HEK293 (cell line): Measurements from ENCODE around the gene KDF1.

ENCODE experiments used
- GLIS1 ChIP-seq: fragments of 450-650 bp; formaldehyde crosslinking; IDR thresholded peaks from 2 replicates; pipeline ENCODE4 v1.5.1; 2016; ENCODE audit warnings: missing biosample characterization, missing genetic modification characterization
- HIC1 ChIP-seq: fragments of 450-650 bp; formaldehyde crosslinking; IDR thresholded peaks from 2 replicates; pipeline ENCODE4 v1.5.1; 2016; ENCODE audit warnings: missing biosample characterization, missing genetic modification characterization
- KLF1 ChIP-seq: fragments of 450-650 bp; formaldehyde crosslinking; IDR thresholded peaks from 2 replicates; pipeline ENCODE4 v1.5.1; 2016; ENCODE audit warnings: missing biosample characterization, missing genetic modification characterization
- SP3 ChIP-seq: fragments of 450-650 bp; formaldehyde crosslinking; IDR thresholded peaks from 2 replicates; pipeline ENCODE4 v1.5.1; 2016; ENCODE audit warnings: missing biosample characterization, missing genetic modification characterization
- SP7 ChIP-seq: fragments of 450-650 bp; formaldehyde crosslinking; IDR thresholded peaks from 2 replicates; pipeline ENCODE4 v1.5.1; 2016; ENCODE audit warnings: missing biosample characterization, missing genetic modification characterization
- ZBTB6 ChIP-seq: fragments of 450-650 bp; formaldehyde crosslinking; IDR thresholded peaks from 2 replicates; pipeline ENCODE4 v1.5.1; 2017; ENCODE audit warnings: missing biosample characterization, missing genetic modification characterization
- ZBTB8A ChIP-seq: fragments of 450-650 bp; formaldehyde crosslinking; IDR thresholded peaks from 2 replicates; pipeline ENCODE4 v1.5.1; 2016; ENCODE audit warnings: missing biosample characterization, missing genetic modification characterization
- ZNF112 ChIP-seq: fragments of 450-650 bp; formaldehyde crosslinking; IDR thresholded peaks from 2 replicates; pipeline ENCODE4 v1.5.0; 2017; ENCODE audit warnings: missing biosample characterization, missing genetic modification characterization
- ZNF132 ChIP-seq: fragments of 450-650 bp; formaldehyde crosslinking; IDR thresholded peaks from 2 replicates; pipeline ENCODE4 v1.5.1; 2017; ENCODE audit warnings: missing biosample characterization, missing genetic modification characterization, borderline replicate concordance
- ZNF146 ChIP-seq: fragments of 450-650 bp; formaldehyde crosslinking; IDR thresholded peaks from 2 replicates; pipeline ENCODE4 v1.5.1; 2016; ENCODE audit warnings: missing biosample characterization, missing genetic modification characterization
- ZNF184 ChIP-seq: fragments of 450-650 bp; IDR thresholded peaks from 2 replicates; pipeline ENCODE4 v1.5.1; 2018; ENCODE audit warnings: missing biosample characterization, mild to moderate bottlenecking, missing genetic modification characterization
- ZNF239 ChIP-seq: fragments of 450-650 bp; formaldehyde crosslinking; IDR thresholded peaks from 2 replicates; pipeline ENCODE4 v1.5.1; 2016; ENCODE audit warnings: missing biosample characterization, missing genetic modification characterization
- ZNF26 ChIP-seq: fragments of 450-650 bp; formaldehyde crosslinking; IDR thresholded peaks from 2 replicates; pipeline ENCODE4 v1.5.1; 2016; ENCODE audit warnings: missing biosample characterization, missing genetic modification characterization
- ZNF280C ChIP-seq: fragments of 450-650 bp; formaldehyde crosslinking; IDR thresholded peaks from 2 replicates; pipeline ENCODE4 v1.5.1; 2016; ENCODE audit warnings: missing biosample characterization, missing genetic modification characterization
- ZNF280D ChIP-seq: fragments of 450-650 bp; formaldehyde crosslinking; IDR thresholded peaks from 2 replicates; pipeline ENCODE4 v1.5.1; 2016; ENCODE audit warnings: missing biosample characterization, missing genetic modification characterization
- ZNF302 ChIP-seq: fragments of 450-650 bp; formaldehyde crosslinking; IDR thresholded peaks from 2 replicates; pipeline ENCODE4 v1.5.1; 2016; ENCODE audit warnings: missing biosample characterization, missing genetic modification characterization, low read depth
- ZNF350 ChIP-seq: fragments of 450-650 bp; formaldehyde crosslinking; IDR thresholded peaks from 2 replicates; pipeline ENCODE4 v1.5.0; 2017; ENCODE audit warnings: missing biosample characterization, mild to moderate bottlenecking, missing genetic modification characterization
- ZNF37A ChIP-seq: fragments of 450-650 bp; IDR thresholded peaks from 2 replicates; pipeline ENCODE4 v1.5.1; 2018; ENCODE audit warnings: missing biosample characterization, missing genetic modification characterization
- ZNF48 ChIP-seq: fragments of 450-650 bp; formaldehyde crosslinking; IDR thresholded peaks from 2 replicates; pipeline ENCODE4 v1.5.1; 2016; ENCODE audit warnings: missing biosample characterization, missing genetic modification characterization
- ZNF510 ChIP-seq: fragments of 450-650 bp; formaldehyde crosslinking; IDR thresholded peaks from 2 replicates; pipeline ENCODE4 v1.5.1; 2018; ENCODE audit warnings: mild to moderate bottlenecking, missing genetic modification characterization, missing biosample characterization; ENCODE audit not compliant: insufficient replicate concordance
- ZNF549 ChIP-seq: fragments of 450-650 bp; IDR thresholded peaks from 2 replicates; pipeline ENCODE4 v1.5.1; 2018; ENCODE audit warnings: missing biosample characterization, missing genetic modification characterization, mild to moderate bottlenecking, inconsistent platforms, moderate library complexity
- ZNF561 ChIP-seq: fragments of 450-650 bp; IDR thresholded peaks from 2 replicates; pipeline ENCODE4 v1.5.1; 2018; ENCODE audit warnings: missing biosample characterization, missing genetic modification characterization, borderline replicate concordance
- ZNF600 ChIP-seq: fragments of 450-650 bp; formaldehyde crosslinking; IDR thresholded peaks from 2 replicates; pipeline ENCODE4 v1.5.1; 2016; ENCODE audit warnings: missing biosample characterization, missing genetic modification characterization
- ZNF629 ChIP-seq: fragments of 450-650 bp; formaldehyde crosslinking; IDR thresholded peaks from 2 replicates; pipeline ENCODE4 v1.5.1; 2017; ENCODE audit warnings: missing biosample characterization, missing genetic modification characterization
- ZNF76 ChIP-seq: fragments of 450-650 bp; formaldehyde crosslinking; IDR thresholded peaks from 2 replicates; pipeline ENCODE4; 2016; ENCODE audit warnings: low read depth, missing biosample characterization, missing genetic modification characterization, borderline replicate concordance
- ZNF768 ChIP-seq: fragments of 450-650 bp; formaldehyde crosslinking; IDR thresholded peaks from 2 replicates; pipeline ENCODE4 v1.5.1; 2018; ENCODE audit warnings: missing biosample characterization, mild to moderate bottlenecking, missing genetic modification characterization
- ZSCAN5A ChIP-seq: fragments of 450-650 bp; formaldehyde crosslinking; IDR thresholded peaks from 2 replicates; pipeline ENCODE4 v1.5.1; 2016; ENCODE audit warnings: missing biosample characterization, missing genetic modification characterization

The KDF1 gene

GRCh38 chr1:26921540-26922430 lies 38.5 kb downstream of the KDF1 start, which contains the start of gene NUDC (continued):
- peak; percentile 6; the same call in 1 of the 2 replicates for TF ChIP-seq GLIS1 (tag by site-specific recombination)
- peak; percentile 42; the same call in 1 of the 2 replicates for TF ChIP-seq KLF1 (tag by site-specific recombination)
- TF ChIP-seq ZNF132 (tag by site-specific recombination) = no peak
- peak; percentile 26; the same call in 1 of the 2 replicates for TF ChIP-seq ZNF561 (tag by site-specific recombination)
- no peak for TF ChIP-seq ZNF37A (tag by site-specific recombination)
- no peak for TF ChIP-seq ZNF48 (tag by site-specific recombination)
- peak; percentile 63; the same call in 1 of the 2 replicates for TF ChIP-seq ZNF600
- TF ChIP-seq ZBTB6 (tag by site-specific recombination) = no peak
- no peak for TF ChIP-seq ZNF768
- no peak for TF ChIP-seq ZSCAN5A
- TF ChIP-seq SP7 (tag by site-specific recombination) = peak; percentile 81
- TF ChIP-seq ZNF549 (tag by site-specific recombination) = no peak
- no peak for TF ChIP-seq ZNF239 (tag by site-specific recombination)
- no peak for TF ChIP-seq ZNF280C
- peak; percentile 83 for TF ChIP-seq ZBTB8A (tag by site-specific recombination)
- TF ChIP-seq ZNF146 (tag by site-specific recombination) = no peak
- peak; percentile 96 for TF ChIP-seq ZNF76 (tag by site-specific recombination)
- no peak for TF ChIP-seq ZNF350
- peak; percentile 49; the same call in 1 of the 2 replicates for TF ChIP-seq ZNF629 (tag by site-specific recombination)
- TF ChIP-seq ZNF280D (tag by site-specific recombination) = no peak
- TF ChIP-seq ZNF184 = no peak
- no peak for TF ChIP-seq HIC1 (tag by site-specific recombination)
- no peak for TF ChIP-seq ZNF302 (tag by site-specific recombination)
- TF ChIP-seq ZNF510 (tag by site-specific recombination) = no peak
- peak; percentile 77; the same call in 1 of the 2 replicates for TF ChIP-seq SP3 (tag by site-specific recombination)
- TF ChIP-seq ZNF26 (tag by site-specific recombination) = no peak
- TF ChIP-seq ZNF112 (tag by site-specific recombination) = no peak
